ENCODE results near the gene RAB1A.

RAB1A gene

GRCh38 chr2:65055422-65056214, 74.3 kb downstream of the RAB1A start:
- Histone ChIP-seq H3K9ac (ENCODE audit: low read length) (peak overlapping the region; percentile 89), H3K36me3 (ENCODE audit: control insufficient read depth, low read depth, low read length) (no peaks in the 10 kb centered on the region), H3K27ac (ENCODE audit: low read length) (no peak overlapping the region), H3K4me3 (ENCODE audit: low read length) (peak overlapping the region; percentile 77), H3K4me1 (ENCODE audit: control insufficient read depth, low read depth, low read length) (no peaks in the 10 kb centered on the region), H3K27me3 (ENCODE audit: control insufficient read depth, insufficient read depth, low read length) (peaks cover 4% of the 10 kb centered on the region), H3K9me3 (ENCODE audit: control insufficient read depth, low read depth, low read length) (no peaks in the 10 kb centered on the region)

GRCh38 chr2:65054749-65055421, 75.0 kb downstream of the RAB1A start:
- peaks cover 4% of the 10 kb centered on the region for H3K27me3 ChIP-seq (ENCODE audit: control insufficient read depth, insufficient read depth, low read length)
- H3K9me3 ChIP-seq (ENCODE audit: control insufficient read depth, low read depth, low read length), result no peaks in the 10 kb centered on the region
- no peaks in the 10 kb centered on the region for H3K4me1 ChIP-seq (ENCODE audit: control insufficient read depth, low read depth, low read length)
- peak overlapping the region; percentile 77 for H3K4me3 ChIP-seq (ENCODE audit: low read length)
- H3K27ac ChIP-seq (ENCODE audit: low read length), result no peak overlapping the region
- H3K9ac ChIP-seq (ENCODE audit: low read length), result no peak overlapping the region
- no peaks in the 10 kb centered on the region for H3K36me3 ChIP-seq (ENCODE audit: control insufficient read depth, low read depth, low read length)

GRCh38 chr2:65053199-65053598, 76.7 kb downstream of the RAB1A start:
- no peak overlapping the region for H3K9ac ChIP-seq (ENCODE audit: low read length)
- peaks cover 1% of the 10 kb centered on the region for H3K9me3 ChIP-seq (ENCODE audit: control insufficient read depth, low read depth, low read length)
- no peak overlapping the region for H3K4me3 ChIP-seq (ENCODE audit: low read length)
- peaks cover 9% of the 10 kb centered on the region for H3K4me1 ChIP-seq (ENCODE audit: control insufficient read depth, low read depth, low read length)
- no peaks in the 10 kb centered on the region for H3K36me3 ChIP-seq (ENCODE audit: control insufficient read depth, low read depth, low read length)
- H3K27ac ChIP-seq (ENCODE audit: low read length), result no peak overlapping the region
- H3K27me3 ChIP-seq (ENCODE audit: control insufficient read depth, insufficient read depth, low read length), result peaks cover 4% of the 10 kb centered on the region

GRCh38 chr2:65050931-65051330, 79.0 kb downstream of the RAB1A start:
- no peak overlapping the region for H3K27ac ChIP-seq (ENCODE audit: low read length)
- H3K27me3 ChIP-seq (ENCODE audit: control insufficient read depth, insufficient read depth, low read length), result peaks cover 4% of the 10 kb centered on the region
- H3K9me3 ChIP-seq (ENCODE audit: control insufficient read depth, low read depth, low read length), result peaks cover 3% of the 10 kb centered on the region
- H3K9ac ChIP-seq (ENCODE audit: low read length), result no peak overlapping the region
- no peak overlapping the region for H3K4me3 ChIP-seq (ENCODE audit: low read length)
- peaks cover 10% of the 10 kb centered on the region for H3K4me1 ChIP-seq (ENCODE audit: control insufficient read depth, low read depth, low read length)
- H3K36me3 ChIP-seq (ENCODE audit: control insufficient read depth, low read depth, low read length), result peaks cover 3% of the 10 kb centered on the region

DNA sequence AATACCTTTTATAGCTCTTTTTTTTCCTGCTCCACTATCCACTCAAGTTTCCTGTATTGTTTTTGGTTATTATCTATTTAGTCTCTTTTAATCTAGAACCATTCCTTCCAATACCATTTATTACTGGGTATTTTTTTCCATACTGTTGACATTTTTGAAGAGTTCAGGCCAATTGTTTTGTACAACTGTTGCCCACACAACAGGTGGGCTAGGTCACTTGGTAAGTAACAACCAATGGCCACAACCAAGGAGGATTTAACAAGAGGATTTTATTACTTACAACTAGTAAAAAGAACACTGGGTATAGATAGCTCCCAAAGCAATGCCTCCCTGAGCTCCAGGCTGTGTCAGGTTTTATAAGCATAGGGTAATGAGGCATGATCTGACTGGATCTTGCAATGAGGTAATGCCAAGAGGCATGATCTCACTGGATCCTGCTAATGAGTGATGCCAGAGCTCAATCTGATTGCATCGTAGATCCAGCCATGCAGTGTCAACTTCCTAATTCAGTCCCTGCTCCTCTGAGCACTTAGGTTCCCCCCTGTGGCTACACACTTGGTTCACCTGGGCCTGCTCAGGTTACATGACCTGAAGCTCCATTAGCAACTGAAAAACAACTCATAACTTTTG, 80.8 kb downstream of the RAB1A start:
- no peaks in the 10 kb centered on the region for H3K27me3 ChIP-seq (ENCODE audit: control insufficient read depth, insufficient read depth, low read length)
- no peak overlapping the region for H3K9ac ChIP-seq (ENCODE audit: low read length)
- H3K4me1 ChIP-seq (ENCODE audit: control insufficient read depth, low read depth, low read length), result peaks cover 17% of the 10 kb centered on the region
- H3K27ac ChIP-seq (ENCODE audit: low read length), result no peak overlapping the region
- peaks cover 3% of the 10 kb centered on the region for H3K9me3 ChIP-seq (ENCODE audit: control insufficient read depth, low read depth, low read length)
- H3K4me3 ChIP-seq (ENCODE audit: low read length), result peak overlapping the region; percentile 12
- peaks cover 3% of the 10 kb centered on the region for H3K36me3 ChIP-seq (ENCODE audit: control insufficient read depth, low read depth, low read length)

DNA sequence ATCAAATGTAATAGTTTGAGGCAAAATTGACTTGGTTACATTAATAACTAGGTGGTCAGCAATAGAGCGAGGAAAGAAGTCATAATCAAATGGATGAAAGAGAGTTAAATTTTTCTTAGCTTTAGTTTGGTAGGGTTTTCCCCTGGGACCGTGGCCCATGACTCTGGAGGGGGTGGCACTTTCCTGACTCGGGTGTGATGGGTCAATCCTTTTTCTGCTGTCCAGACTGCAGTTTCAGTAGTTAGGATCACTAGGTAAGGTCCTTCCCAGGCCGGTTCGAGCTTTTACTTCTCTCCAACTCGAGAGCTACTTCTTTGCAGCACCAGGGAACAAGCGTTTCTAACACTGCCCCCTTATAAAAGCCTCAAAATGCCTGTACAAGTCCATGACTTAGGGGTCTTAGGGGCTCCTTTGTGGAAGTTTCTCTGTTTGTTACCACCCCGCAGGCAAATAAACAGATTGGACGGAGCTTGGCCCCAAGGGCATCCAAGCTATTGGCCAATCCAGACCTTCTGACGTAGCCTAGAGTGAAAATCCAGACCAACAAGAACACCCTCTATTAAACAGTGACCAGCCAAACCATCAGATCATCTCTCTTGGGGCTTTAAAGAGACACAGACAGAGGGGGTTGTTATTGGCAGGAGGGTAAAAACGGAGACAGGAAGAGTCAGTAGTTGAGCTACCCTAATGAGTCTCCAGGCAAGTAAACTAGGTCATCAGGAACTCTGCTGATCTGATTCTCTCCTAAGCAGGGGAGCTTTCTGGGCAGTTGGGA, 83.1 kb downstream of the RAB1A start:
- Histone ChIP-seq H3K4me1 (ENCODE audit: control insufficient read depth, low read depth, low read length) (peaks cover 17% of the 10 kb centered on the region), H3K36me3 (ENCODE audit: control insufficient read depth, low read depth, low read length) (peaks cover 3% of the 10 kb centered on the region), H3K27ac (ENCODE audit: low read length) (no peak overlapping the region), H3K4me3 (ENCODE audit: low read length) (no peak overlapping the region), H3K27me3 (ENCODE audit: control insufficient read depth, insufficient read depth, low read length) (no peaks in the 10 kb centered on the region), H3K9ac (ENCODE audit: low read length) (no peak overlapping the region), H3K9me3 (ENCODE audit: control insufficient read depth, low read depth, low read length) (peaks cover 3% of the 10 kb centered on the region)

GRCh38 chr2:65045651-65046050, 84.3 kb downstream of the RAB1A start:
- no peak overlapping the region for H3K9ac ChIP-seq (ENCODE audit: low read length)
- no peak overlapping the region for H3K4me3 ChIP-seq (ENCODE audit: low read length)
- H3K36me3 ChIP-seq (ENCODE audit: control insufficient read depth, low read depth, low read length), result peaks cover 3% of the 10 kb centered on the region
- peaks cover 17% of the 10 kb centered on the region for H3K4me1 ChIP-seq (ENCODE audit: control insufficient read depth, low read depth, low read length)
- H3K9me3 ChIP-seq (ENCODE audit: control insufficient read depth, low read depth, low read length), result peaks cover 3% of the 10 kb centered on the region
- H3K27me3 ChIP-seq (ENCODE audit: control insufficient read depth, insufficient read depth, low read length), result no peaks in the 10 kb centered on the region
- no peak overlapping the region for H3K27ac ChIP-seq (ENCODE audit: low read length)

GRCh38 chr2:65044097-65044735, 85.7 kb downstream of the RAB1A start:
- Histone ChIP-seq H3K4me3 (ENCODE audit: low read length) (no peak overlapping the region), H3K9me3 (ENCODE audit: control insufficient read depth, low read depth, low read length) (peaks cover 3% of the 10 kb centered on the region), H3K36me3 (ENCODE audit: control insufficient read depth, low read depth, low read length) (peaks cover 3% of the 10 kb centered on the region), H3K4me1 (ENCODE audit: control insufficient read depth, low read depth, low read length) (peaks cover 12% of the 10 kb centered on the region), H3K27me3 (ENCODE audit: control insufficient read depth, insufficient read depth, low read length) (no peaks in the 10 kb centered on the region), H3K27ac (ENCODE audit: low read length) (no peak overlapping the region), H3K9ac (ENCODE audit: low read length) (no peak overlapping the region)

- H3K4me1 ChIP-seq (ENCODE audit: control insufficient read depth, low read depth, low read length), result peaks cover 9% of the 10 kb centered on the region
- H3K27ac ChIP-seq (ENCODE audit: low read length), result no peak overlapping the region
- H3K36me3 ChIP-seq (ENCODE audit: control insufficient read depth, low read depth, low read length), result peaks cover 3% of the 10 kb centered on the region
- no peaks in the 10 kb centered on the region for H3K9me3 ChIP-seq (ENCODE audit: control insufficient read depth, low read depth, low read length)
- no peaks in the 10 kb centered on the region for H3K27me3 ChIP-seq (ENCODE audit: control insufficient read depth, insufficient read depth, low read length)
- no peak overlapping the region for H3K4me3 ChIP-seq (ENCODE audit: low read length)
- no peak overlapping the region for H3K9ac ChIP-seq (ENCODE audit: low read length)
Observed at GRCh38 chr2:65043001-65043400, 86.9 kb downstream of the RAB1A start.

- Histone ChIP-seq H3K27me3 (ENCODE audit: control insufficient read depth, insufficient read depth, low read length) (no peaks in the 10 kb centered on the region), H3K36me3 (ENCODE audit: control insufficient read depth, low read depth, low read length) (no peaks in the 10 kb centered on the region), H3K9ac (ENCODE audit: low read length) (no peak overlapping the region), H3K9me3 (ENCODE audit: control insufficient read depth, low read depth, low read length) (no peaks in the 10 kb centered on the region), H3K27ac (ENCODE audit: low read length) (no peak overlapping the region), H3K4me1 (ENCODE audit: control insufficient read depth, low read depth, low read length) (peaks cover 5% of the 10 kb centered on the region), H3K4me3 (ENCODE audit: low read length) (no peak overlapping the region)
Observed at GRCh38 chr2:65040400-65041261, 89.3 kb downstream of the RAB1A start.
